Activated T-helper 1 cell treated with anti-CD3 and anti-CD28 coated beads, Interleukin-2, amount 50 U/mL, for 16 hours (primary cell): ENCODE data around the gene ZFP36L2.

Experiments
- DNase-seq, 2 donors: peaks; one replicate each; pipeline ENCODE4 v3.0.0-alpha.2; 2020; ENCODE audit warnings: low read depth in 1 of 2, low spot score in 1 of 2

The ZFP36L2 gene

DNA sequence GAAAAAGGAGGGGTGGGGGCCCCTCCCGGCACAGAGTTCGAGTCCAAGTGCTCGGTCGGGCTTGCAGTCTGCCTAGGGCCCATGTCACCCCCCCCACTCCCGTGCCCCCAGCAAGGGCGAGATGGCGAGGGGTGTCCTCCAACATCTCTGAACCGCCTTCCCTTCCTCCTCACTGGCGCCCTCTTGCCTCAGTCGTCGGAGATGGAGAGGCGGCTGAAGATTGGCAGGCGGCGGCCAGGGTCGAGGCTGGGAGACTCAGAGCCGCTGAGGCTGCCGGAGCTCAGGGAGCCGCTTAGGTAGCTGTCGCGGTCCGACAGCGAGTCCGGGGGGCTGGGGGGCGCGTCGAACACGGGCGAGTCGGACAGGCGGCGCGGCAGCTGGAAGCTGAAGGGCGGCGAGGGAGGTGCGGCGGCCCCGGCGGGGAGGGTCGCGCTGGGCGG, 2.3 kb downstream of the ZFP36L2 start:
- peak; percentile 53 to 59 for DNase-seq

DNA sequence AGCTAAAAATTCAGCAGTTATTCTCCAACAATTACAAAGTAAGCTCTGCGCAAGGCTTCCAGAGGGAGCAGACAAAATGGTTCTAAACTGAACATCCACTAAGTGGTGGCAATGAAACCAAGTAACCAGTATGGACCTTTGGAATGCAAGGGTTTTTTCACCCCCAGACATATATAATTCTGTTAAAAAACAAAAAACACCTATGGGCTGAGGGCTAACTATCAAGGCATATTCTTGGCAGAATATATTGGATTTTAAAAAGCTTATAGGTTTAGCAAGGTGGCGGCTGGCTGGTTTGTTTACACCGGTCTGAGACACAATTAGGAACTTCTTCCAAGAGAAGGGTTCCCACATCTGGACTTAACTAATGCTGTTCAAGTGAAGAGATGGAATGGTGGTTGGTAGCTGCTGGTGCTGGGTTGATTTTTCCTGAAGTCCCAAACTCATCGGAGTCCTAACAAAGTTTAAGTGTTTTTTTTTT, 2.8 kb downstream of the ZFP36L2 start:
- DNase-seq: no peak

DNA sequence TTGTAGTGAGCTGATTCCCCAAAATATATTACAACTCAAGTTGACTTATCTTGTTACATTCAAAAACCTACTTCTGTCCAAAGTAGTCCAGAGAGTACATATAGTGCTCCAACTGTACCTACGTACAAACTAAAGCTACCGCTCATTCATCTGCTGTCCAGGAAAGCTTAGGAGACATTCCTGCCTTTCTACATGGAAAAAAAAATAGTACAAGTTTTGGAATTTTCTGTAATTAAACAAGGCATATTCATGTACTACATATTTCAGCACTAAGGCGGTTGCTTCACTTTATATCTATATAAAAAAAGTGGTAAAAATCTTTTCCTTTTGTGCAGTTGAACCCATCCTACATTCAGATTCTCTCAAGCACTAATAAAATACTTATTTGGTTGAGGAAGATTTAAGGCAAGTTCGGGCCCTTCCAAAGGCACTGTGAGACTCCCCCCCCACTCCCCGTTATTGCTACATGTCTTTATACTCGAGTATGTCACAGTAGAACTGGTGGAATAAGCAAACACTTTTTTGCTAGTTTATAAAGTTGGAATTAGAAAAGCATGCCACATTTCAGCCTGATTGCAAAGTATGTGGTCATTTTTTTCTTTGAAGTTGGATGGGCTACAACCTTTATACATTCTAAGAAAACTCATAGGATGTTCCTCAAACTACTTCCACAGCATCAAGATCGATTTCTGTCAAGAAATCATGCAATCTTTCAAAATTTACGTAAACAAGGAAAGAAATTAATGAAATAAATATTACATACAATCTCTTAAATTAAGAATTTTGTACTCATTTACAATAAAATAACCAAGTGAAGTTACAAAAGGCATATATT, 3.7 kb downstream of the ZFP36L2 start:
- DNase-seq: no peak

DNA sequence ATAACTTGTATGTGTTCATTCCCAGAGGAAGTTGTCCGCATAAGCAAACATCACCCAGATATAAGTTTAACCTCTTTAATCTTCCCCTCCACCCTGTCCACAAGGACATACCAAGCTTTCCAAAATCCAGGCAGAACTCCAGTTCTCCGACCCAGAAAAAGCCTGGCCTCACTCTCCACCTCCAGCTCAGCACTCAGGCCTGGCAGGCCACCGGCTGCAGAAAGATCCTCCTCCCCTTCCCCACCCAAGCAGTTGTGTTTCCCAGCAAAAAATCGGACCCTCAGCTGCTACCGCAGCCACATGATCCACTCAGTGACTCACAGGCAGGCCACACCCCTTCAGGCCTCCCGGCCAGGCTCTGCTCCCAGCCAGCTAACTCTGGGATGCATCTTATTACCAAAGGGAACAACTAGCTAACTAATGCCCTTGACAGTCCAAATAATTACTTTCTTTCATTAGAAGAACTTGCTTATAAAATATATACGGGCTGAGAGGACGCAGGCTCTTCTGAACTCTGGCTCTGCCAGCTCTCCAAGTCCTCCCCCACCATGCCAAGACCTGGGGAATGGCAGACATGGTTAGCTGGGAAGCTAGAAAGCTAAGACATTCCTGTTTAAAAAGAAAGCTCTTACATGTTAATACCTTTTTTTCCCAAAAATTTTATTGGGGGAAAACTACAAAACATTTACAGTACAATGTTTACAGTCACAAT, 4.5 kb downstream of the ZFP36L2 start:
- peak in 1 of 2 donors; percentile 23 for DNase-seq

DNA sequence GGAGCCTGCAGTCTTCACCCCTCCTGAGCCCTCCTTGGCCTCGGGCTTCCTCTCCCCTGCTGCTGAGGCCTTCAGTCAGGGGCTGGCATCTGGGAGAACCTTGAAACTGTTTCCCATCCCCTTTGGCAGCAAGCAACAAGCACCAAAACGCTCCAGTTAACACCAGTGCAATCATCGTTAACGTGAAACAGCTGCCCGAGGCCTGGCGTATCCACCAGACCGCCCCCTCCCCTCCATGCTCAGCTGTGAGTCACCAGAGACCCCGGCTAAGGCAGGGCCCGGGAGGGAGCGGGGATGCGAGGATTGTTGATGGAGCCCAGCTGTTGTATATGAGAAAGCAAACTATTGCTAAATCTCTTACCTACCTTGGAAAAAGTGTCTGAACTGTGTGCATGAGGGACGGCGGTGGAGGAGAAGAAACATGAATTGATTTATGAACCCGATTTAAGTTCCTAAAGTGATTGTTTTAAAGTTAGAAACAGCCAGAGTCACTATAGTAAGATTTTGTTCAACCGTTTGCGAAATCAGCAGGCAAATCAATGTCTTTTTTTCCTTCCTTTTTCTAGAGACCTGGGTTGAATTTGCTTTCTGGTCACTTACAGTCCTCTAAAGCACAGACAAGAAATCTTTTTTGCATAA, 5.2 kb downstream of the ZFP36L2 start:
- no peak for DNase-seq

DNA sequence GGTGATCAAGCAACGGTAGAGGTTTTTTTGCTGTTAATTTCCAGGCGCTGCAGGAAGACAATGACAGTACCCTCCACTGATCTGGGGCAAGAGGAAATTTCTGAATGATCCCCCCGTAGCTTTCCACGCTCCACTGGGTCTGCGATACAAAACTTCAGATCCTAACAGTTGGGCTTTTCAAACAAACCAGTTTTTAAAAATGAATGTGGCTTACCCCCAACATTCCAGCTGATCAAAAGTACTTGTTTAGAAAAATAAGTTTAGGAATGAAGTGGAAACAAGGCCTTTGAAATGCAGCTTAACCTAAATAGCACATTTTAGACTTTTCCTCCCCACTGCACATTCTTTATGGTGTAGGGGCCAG, 5.7 kb downstream of the ZFP36L2 start:
- no peak for DNase-seq

DNA sequence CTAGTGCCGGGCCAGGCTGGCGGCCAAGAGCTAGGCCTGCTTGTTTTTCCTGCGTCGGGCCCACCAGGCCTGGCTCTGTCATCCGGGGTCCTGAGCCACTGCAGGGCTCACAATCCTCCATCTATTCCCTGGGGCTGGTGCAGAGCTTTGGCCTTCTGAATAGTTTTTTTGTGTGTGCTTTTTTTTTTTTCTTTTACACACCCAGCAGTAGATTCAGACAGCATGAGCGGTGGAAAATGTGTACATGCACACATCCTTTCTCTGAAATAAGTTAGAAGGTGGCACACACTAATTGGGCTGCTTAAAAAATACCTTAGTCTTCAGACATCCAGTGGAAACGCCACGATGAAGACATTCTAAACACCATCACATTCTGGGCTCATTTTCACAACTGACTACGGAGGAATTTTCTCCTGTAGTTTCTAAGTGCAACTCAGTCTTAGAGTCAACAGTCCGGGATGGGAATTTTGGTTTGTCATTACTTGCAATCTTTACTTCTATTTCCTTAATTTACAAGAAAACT, 6.1 kb downstream of the ZFP36L2 start:
- no peak for DNase-seq

DNA sequence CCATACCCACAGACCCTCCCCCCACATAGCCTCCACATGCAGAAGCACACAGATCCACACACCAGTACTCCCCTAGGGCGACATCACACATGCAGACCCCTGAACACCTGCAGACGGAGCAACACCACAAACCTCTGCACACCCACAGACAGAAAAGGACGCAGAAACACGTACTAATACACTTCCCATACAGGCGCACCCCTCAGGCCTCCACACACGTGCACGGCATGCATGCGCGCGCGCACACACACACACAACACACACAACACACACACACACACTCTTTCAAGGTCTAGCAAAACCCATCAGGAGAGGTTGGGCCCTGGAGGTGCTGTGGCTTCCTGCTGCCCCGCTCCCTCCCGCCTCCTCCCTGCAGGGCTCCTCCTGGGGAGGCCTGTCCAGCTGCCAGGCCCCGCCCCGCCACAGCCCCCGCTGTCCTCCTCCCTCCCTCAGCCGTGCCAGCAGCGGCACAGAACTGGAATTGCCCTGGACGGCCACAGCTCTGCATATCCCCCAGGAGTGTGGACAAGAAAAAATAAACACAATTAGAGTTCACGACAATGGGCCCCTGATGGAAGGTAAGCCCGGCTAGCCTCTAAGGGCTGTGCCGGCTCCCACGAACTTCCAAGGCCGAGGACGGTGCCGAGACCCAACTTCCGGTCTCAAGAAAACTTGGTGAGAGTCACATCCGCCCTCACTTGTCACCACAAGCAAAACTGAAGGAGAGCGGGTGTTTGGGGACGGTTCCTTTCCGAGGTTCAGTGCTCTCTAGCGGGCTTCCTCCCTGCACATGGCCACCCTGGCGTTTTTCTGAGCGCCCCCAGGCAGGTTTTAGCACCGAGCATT, 6.8 kb downstream of the ZFP36L2 start:
- peak; percentile 57 to 60 for DNase-seq

DNA sequence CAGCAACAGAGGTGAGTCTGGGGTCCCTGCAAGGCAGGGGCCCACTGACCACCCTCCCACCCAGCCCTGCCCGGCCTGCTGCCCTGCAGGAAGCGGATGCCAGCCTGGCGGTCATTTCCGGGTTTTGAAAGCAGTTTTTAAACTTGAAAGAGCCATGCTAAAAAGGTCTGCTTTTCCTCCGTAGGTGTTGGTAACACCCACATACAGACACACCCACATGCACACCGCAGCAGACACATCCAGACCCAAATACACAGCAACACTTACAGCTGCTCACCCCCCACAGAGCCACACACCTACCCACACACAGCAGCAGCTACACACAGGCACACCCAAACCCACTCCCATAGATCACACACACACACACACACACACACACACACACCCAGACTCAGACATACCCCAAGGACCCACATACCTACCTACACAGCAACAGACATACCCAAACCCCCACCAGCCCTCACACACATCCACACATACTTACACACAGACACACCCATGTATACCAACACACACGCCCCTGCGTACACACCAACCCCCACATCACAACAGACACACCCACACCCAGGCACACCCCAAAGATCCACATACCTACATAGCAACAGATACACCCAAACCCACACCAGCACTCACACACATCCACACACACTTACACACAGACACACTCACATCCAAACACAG, 7.6 kb downstream of the ZFP36L2 start:
- peak; percentile 50 to 52 for DNase-seq

DNA sequence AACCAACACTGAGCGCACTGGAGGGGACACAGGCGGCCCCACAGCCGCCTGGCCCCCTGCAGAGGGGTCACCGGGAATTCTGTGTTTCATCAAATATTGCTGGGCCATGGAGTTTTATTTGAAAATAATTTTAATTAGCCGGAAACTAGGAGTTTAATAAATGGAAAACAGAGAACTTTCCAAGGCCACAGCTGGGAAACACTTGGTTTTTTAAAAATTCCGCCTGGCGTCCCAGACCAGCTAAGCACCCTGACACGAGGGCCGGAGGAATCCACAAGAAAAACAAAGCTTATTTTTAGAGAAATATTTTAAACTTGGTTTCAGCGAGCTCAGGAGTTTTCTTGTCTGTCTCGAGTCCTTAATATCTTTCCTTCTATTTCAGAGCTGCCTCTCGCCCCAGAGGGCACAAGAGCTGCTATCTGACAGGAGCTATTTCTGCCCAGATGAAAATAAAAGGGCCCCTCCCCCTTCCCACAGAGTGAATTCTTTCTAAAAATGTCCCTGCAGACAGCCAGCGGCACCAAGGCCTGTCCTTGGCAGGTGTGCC, 8.2 kb downstream of the ZFP36L2 start:
- no peak for DNase-seq

DNA sequence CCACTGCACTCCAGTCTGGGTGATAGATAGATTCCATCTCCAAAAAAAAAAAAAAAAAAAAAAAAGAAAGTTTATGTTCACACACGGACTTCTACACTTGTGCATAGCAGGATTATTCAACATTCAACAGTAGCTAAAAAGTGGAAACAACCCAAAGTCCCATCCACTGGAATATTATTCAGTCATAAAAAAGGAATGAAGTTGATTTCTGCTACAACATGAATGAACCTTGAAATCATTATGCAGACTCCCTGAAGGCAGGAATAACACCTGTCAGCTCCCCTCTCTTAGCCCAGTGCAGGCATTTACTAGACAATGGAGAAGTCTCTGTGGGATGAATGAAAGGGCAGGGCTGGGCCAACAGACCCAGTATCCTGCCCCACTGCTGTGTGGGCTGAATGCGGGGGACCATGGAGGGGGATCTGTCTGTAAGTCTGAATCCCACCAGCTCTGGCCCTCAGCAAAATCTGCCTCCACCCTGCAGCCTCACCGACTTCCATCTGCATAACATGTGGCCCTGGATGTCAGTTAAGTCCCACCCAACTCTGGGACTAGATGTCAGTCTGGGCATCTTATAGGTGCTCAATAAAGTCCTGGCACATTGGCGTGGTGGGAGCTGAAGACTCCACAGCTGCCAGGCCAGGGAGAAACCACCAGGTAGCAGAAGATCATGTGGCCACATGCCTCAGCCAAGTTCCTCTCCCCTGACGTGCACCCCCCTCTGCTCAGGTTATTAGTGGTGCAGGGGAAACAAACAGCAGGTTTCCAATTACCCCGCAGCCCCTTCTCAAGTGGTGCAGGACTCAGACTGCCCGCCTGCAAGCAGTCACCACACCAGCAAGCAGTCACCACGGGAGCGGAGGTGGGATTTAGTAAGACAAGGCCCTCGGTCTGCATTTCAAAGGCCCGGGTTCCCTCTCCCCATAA, 8.9 kb downstream of the ZFP36L2 start:
- DNase-seq: no peak

DNA sequence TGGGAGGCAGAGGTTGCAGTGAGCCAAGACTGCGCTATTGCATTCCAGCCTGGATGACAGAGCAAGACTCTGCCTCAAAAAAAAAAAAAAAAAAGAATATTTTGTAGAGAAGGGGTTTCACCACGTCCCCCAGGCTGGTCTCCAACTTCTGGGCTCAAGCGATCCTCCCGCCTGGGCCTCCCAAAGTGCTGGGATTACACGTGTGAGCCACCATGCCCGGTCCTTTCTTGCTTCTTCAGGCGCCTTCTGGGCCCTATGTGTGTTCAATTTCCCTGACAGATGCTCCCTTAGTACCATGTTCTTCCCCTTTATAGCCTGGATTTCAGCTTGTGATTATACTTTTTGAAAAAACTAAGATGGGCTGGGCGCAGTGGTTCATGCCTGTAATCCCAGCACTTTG, 9.8 kb downstream of the ZFP36L2 start:
- DNase-seq: no peak

DNA sequence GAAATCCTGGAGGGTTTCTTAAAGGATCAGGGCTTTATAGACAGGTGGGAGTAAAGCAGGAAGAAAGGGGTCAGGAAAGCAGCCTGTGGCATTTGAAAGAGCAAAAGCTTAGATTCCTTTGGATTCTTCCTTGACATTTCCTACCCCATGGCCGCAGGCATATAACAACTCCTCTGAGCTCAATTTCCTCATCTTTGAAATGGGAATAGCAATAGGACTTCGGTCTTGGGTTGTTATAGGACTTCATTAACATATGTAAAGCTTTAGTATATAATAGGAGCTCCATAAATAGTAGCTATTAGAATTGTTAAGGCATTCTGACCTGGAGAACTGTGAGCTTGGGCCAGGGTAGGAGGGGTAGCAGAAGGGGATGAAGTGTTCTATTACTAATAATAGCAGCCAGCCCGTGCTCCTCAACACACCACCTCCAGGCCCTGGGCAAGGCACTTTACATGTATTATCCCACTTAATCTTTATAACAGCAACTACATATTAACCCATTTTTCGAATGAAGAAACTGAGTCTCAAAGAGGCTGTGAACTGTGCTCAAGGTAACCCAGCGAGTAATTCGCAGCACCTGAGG, 10.6 kb downstream of the ZFP36L2 start:
- no peak for DNase-seq

DNA sequence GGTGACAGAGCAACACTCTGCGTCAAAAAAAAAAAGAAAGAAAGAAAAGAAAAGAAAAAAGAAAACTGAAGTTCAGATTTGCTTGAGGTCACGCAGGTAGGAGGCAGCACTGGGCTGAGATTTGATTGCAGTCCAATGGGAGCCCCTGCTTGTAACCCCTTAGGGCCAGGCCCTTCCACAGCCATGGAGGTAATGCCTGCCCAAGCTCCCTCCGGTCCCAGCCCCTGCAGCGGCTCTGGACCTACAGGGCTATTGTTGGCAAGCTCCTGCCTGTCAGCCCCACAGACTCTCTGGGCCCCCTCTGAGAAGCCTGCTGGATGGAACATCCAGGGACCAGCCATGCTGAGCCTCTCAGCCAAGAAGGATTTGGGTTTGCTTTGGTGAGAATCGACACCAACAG, 12.2 kb downstream of the ZFP36L2 start:
- no peak for DNase-seq

DNA sequence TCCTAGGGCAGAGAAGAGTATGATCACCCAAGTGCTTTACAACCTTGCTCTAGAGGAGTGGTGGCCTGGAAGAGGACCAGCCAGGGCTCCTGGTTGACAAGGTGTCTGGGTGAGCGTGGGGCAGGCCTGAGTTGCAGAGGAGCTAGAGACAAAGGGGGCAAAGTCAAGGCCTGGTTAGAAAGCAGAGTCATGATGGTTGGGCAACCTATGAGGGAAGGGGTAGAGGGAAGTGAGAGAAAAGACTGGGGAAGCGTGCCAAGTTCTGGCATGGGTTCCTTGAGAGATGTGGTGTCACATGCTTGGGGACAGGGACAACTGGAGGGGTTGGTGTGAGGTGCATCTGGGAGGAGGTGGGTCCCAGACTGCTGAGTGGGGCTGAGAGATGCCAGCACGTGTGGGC, 13.5 kb downstream of the ZFP36L2 start:
- no peak for DNase-seq

DNA sequence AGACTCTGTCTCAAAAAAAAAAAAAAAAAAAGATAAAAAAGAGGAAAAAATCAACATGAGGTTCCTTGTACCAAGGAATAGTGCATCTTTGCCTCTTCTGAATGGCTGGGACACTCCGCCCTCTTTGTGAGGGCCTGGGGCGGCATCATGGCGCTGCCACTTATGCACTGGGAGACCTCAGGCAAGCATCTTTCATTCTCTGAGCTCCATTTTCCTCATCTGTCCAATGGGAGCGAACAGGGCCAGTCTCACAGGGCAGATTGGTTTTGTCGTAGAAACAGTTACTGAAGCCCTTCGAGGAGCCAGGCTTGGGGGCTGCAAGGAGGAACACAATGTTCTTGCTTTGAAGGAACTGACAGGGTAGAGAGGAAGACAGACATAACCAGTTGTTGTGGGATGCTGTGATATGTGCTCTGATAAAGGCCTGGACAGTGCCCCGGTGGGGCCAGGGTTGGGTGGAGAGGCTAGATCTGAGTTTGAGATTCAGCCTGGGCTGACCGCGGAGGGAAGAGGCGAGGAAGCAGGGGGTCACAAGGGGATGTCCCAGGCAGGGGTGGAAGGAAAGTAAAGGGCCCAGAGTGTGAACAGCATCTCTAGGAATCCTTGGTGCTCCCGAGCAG, 14.1 kb downstream of the ZFP36L2 start:
- DNase-seq: no peak

DNA sequence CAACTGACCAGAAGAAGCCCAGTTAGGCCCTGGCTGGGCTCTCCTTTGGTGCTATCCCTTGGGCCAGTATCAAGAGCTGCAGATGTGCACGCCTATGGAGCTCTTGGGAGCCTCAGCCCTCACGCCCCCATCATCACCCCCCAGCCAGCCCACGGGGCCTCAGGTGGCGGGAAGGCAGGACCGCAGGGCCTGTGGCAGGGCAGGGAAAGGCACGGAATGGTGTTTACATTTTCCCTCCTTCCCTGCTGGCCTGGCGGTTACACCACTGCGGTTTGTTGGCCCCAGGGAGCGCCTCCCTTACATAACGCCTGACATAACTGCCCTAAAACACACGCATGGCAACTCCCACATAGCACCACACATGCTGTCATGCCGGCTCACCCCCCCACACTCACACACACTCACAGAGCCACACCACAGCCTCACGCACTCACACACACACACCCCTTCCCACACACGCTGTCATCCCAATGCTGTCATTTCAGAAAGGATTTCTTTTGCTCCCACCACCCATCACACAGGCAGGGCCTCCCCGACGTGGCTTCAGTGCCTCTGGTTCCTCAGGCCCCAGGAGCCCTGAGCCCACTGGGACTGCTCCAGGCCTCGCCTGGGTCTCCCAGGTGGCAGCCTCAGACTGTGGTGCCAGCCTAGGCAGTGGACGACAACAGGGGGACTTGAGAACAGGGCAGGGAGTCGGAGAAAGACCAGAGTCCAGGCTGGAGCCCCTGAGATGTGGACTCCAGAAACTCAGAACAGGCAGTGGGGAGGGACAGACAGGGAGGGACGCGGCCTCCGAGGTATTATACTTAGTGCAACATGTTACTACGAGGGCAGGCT, 15.7 kb downstream of the ZFP36L2 start:
- DNase-seq: no peak
